ENCODE results near the gene MCUB.
"Not testable (repeated sequence)": the region's sequence is repeated elsewhere in the genome, so short reads cannot be mapped to it uniquely, and the experiment has no call there.

The MCUB gene

GRCh38 chr4:109559983-109560686 lies at the start of gene MCUB:
MCUB (plus strand) TSS chr4:109560246; CDS start chr4:109560338, 92 bp downstream.
- DNase-seq, result peak; percentile 73

DNA sequence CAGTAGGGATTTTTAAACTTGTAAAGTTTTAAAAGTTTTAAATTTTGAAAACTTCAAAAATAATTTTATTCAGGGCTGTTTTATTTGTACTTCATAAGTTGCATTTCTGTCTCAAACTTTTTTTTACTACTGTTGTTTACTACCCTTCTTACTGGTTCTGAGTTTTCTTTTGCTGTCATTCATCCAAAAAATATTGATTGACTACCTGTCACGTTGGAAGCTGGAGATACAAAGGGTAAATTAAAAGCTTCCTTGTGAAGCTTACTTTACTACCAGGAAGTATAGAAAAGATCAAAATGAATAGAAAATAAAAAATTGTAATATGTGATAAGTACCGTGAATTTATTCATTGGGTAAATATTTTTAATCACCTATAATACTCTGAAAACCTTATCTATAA lies 49.4 kb upstream of the MCUB start:
- no peak for DNase-seq

DNA sequence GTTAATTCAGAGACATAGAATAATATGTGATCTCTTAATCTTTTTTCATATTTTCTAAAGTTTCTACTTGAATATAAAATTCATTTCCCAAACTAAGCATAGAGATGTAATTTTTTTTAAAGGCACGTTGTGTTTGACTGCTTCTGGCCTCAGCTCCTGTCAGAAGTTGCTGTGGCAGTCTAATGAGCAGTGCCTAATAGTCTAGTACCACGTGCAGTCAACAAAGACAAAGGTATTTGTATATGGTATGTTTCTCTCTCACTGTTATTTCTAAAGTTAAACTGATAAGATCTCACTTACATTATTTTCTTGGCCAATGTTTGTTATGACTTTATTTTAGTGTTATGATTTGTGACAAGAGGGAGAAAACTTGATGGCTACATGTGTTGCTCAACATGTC lies 48.6 kb upstream of the MCUB start:
- no peak for DNase-seq

- DNase-seq, result not testable (repeated sequence)
These were observed 46.7 kb upstream of the MCUB start for GRCh38 chr4:109513368-109513767.

GRCh38 chr4:109532182-109532581 lies 27.9 kb upstream of the MCUB start:
- no peak for DNase-seq

- DNase-seq, result no peak
These were observed 14.6 kb upstream of the MCUB start for GRCh38 chr4:109545401-109545800.

GRCh38 chr4:109547394-109547793 lies 12.7 kb upstream of the MCUB start:
- DNase-seq, result no peak

DNA sequence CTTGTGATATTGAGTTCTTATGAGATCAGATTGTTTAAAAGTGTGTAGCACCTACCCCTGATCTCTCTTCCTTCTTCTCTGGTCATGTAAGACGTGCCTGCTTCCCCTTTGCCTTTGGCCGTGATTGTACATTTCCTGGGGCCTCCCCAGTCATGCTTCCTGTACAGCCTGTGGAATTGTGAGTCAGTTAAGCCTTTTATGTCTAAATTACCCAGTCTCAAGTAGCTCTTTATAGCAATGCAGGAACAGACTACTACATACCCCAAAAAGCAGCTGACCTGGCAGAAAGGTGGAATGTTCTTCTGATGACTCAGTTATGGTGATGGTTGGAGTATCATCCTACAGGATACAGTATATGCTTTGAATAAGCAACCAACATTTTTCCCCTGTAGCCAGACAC lies 11.4 kb upstream of the MCUB start:
- no peak for DNase-seq

DNA sequence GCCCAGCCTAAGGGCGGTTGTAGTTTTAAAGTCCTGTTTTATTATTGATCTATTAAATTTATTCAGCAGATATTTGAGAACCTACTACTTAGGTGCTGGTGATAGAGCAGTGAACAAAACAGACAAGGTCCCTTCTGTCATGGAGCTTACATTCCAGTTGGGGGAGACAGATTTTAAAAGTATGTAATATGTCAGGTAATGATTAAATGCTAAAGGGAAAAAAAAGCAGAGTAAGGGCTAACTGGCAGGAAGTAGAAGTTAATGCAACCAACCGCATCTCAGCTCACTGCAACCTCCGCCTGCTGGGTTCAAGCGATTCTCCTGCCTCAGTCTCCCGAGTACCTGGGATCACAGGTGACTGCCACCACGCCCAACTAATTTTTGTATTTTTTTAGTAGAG lies 7.8 kb upstream of the MCUB start:
- DNase-seq, result no peak

GRCh38 chr4:109553130-109553529 lies 6.9 kb upstream of the MCUB start:
- DNase-seq, result no peak

DNA sequence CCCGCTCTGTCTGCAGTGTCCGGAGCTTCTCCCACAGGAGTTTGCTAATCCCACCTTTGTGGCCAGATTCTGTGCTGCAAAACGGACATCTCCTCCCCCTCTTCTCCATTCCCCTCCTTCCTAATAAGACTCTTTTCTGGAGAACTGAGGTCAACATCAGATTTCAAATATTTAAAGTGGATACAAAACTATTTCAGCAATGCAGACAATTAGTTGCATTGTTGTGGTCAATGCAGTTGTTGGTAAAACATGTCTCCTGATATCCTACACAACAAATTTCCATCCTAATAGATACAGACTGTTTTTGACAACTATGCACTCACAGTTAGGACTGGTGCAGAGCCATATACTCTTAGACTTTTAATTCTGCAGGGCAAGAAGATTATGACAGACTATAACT lies 5.1 kb upstream of the MCUB start:
- DNase-seq, result no peak

DNA sequence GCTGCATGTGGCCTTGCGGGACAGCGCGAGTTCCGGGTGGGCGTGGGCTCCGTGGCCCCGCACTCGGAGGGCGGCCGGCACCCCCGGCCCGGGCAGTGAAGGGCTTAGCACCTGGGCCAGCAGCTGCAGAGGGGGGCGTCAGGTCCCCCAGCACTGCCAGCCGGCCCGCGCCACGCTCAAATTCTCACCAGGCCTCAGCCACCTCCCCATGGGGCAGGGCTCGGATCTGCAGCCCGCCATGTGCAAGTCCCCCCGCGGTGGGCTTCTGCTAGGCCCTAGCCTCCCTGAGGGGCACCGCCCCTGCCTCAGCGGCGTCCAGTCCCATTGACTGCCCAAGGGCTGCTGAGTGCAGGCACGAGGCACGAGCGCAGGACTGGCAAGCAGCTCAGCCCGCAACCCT lies 2.6 kb upstream of the MCUB start:
- no peak for DNase-seq

- DNase-seq, result not testable (repeated sequence)
These were observed 2.0 kb upstream of the MCUB start for GRCh38 chr4:109558095-109558494.

GRCh38 chr4:109559625-109559982 lies 442 bp upstream of the MCUB start:
- no peak for DNase-seq

DNA sequence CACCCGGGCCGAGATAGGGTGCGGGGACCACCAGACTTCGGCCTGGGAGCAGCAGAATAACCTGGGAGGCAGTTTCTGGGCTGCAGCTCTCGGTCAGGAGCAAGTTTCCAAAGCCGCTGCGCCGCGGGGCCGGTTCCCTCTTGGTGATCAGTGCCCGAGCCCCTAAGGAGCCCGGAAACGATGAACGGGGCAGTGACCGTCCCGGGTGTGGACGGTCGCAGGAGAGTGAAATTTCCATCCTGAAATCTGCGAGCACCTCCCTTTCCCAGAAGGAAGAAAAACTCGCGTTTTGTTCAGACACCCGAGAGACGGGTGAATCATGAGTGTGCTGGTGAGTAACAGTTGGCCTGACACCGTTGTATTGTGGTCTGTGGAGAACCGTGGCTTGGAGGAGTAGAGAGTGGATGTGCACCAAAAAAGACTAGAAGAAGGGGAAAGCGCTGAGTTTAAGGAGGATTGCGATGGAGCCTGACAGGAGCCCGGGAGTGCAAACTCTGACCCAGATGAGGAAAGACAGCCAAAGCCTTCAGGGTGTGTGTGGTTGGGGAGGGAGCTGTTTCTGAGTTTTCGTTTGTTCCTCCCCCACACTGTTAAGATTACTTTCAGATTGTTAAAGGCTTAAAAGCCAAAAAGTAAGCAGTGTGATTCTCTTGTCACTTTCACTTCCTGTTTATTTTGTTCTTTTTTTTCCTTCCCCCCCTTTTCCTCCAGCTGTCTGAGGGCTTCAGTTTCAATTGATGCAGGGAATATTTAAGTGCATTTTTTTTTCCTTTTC lies 828 bp downstream of the MCUB start:
- no peak for DNase-seq

- no peak for DNase-seq
These were observed 2.6 kb downstream of the MCUB start for GRCh38 chr4:109562457-109563239.

GRCh38 chr4:109571494-109571893 lies 11.4 kb downstream of the MCUB start:
- no peak for DNase-seq

- no peak for DNase-seq
These were observed 12.1 kb downstream of the MCUB start for GRCh38 chr4:109572154-109572553.

DNA sequence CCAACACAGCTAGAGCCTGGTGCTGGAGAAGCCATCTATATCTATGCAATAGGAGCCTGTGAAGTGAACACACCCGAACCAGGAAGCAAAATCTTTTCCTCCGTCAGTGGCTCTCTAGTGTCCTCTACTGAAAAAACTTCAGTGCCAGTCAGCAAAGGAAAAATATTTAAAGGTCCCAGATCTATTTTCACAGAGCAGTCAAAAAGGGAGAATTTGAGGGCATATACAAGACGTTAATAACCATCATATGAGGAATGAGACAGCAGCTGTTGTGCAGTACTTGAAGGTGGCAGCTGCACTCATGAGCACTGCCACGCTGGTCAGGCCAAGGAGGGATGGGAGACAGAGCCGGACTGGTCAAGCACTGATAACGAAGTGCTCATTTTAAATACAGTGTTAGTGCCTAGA lies 14.4 kb downstream of the MCUB start:
- peak; percentile 28 for DNase-seq

- peak; percentile 75 for DNase-seq
These were observed 15.1 kb downstream of the MCUB start for GRCh38 chr4:109574931-109575804.

- DNase-seq, result peak; percentile 69
These were observed 16.4 kb downstream of the MCUB start for GRCh38 chr4:109576462-109576861.

DNA sequence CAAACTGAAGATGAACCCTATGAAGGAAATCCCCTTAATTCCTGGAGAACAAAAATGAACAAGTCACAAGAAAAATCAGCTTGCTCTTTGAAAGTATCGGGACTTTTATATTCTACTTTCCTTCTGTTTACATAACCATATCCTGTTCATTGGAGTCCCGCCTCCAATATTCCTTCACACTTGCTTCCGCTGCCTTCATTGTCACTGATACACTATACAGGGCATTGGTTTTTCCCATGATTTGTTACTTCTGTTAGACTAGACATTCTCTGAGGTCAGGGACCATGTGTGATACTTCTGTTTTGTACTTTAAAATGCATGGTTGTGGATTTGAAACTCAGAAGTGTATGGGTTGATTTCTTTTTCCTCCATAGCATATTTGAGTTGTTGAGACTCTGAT lies 18.8 kb downstream of the MCUB start:
- DNase-seq, result no peak

GRCh38 chr4:109579997-109580396 lies 20.0 kb downstream of the MCUB start:
- DNase-seq, result not testable (repeated sequence)
